Spleen (tissue), 7 donors: ENCODE measurements around the gene TNFSF4.

Source experiments
- CTCF ChIP-seq, 11 experiments: fragments of 200-600 bp in 7 of 11; fragments of 450-650 bp in 4 of 11; sonication (generic) in 4 of 11; IDR thresholded peaks in 8 of 11; conservative IDR thresholded peaks in 3 of 11; 1 replicate in 7 of 11; 2 replicates in 4 of 11; pipeline versions ENCODE4 v1.4.0 to v1.8.0; 2016 to 2021; ENCODE audit warnings: antibody characterized with exemption in 11 of 11, inconsistent platforms in 4 of 11, mild to moderate bottlenecking in 1 of 11
- POLR2A ChIP-seq, 3 donors: fragments of 450-650 bp; IDR thresholded peaks; one replicate each; pipeline ENCODE4 v1.5.1; 2017; ENCODE audit warnings: antibody characterized with exemption in 3 of 3, mild to moderate bottlenecking in 1 of 3
- POLR2AphosphoS5 ChIP-seq, 3 donors: sonication (generic); formaldehyde crosslinking; IDR thresholded peaks; one replicate each; pipeline ENCODE4 v1.5.1; 2017; ENCODE audit warnings: antibody characterized with exemption in 3 of 3
- donor health status: DM: no; HTN: no; CAD: no; lungs with moderate emphysema.
- donor health status: DM: no; HTN: no; CAD: no.
- donor health status: DM: no; HTN: no; CAD: no.

- TF ChIP-seq CTCF (IDR thresholded peaks at IDR 0.05 in 8 of 11, conservative IDR thresholded peaks at IDR 0.05 in 3 of 11): no peak
- TF ChIP-seq POLR2A (IDR thresholded peaks at IDR 0.05): no peak
- TF ChIP-seq POLR2AphosphoS5 (IDR thresholded peaks at IDR 0.05): no peak
Measured at GRCh38 chr1:173206816-173207568, at the start of gene TNFSF4.
